Dendritic cell treated with granulocyte-macrophage colony-stimulating factor and Interleukin-4, amounts not matched to agents 40 ng/mL and 50 ng/mL, for 4 days (primary cell): ENCODE data around the gene AIDA.

Experiments used
- H3K27ac Mint-ChIP-seq: one replicate; pipeline ENCODE4 v1.8.0; 2022; ENCODE audit warnings: mild to moderate bottlenecking, mixed read lengths
- H3K27me3 Mint-ChIP-seq: one replicate; pipeline ENCODE4 v1.8.0; 2022; ENCODE audit warnings: mild to moderate bottlenecking, mixed read lengths
- H3K36me3 Mint-ChIP-seq: one replicate; pipeline ENCODE4 v1.8.0; 2022; ENCODE audit warnings: low read depth, mixed read lengths
- H3K4me1 Mint-ChIP-seq: one replicate; pipeline ENCODE4 v1.8.0; 2022; ENCODE audit warnings: low read depth, mixed read lengths
- H3K4me3 Mint-ChIP-seq: one replicate; pipeline ENCODE4 v1.8.0; 2022; ENCODE audit warnings: mild to moderate bottlenecking, moderate library complexity, mixed read lengths
- H3K9me3 Mint-ChIP-seq: one replicate; pipeline ENCODE4 v1.8.0; 2022; ENCODE audit warnings: mixed read lengths
- intact Hi-C: fragments of 100-400 bp; cut with micrococcal nuclease; formaldehyde crosslinking; loops from one replicate; pipeline ENCODE4 v1.15.0; 2022

AIDA gene

DNA sequence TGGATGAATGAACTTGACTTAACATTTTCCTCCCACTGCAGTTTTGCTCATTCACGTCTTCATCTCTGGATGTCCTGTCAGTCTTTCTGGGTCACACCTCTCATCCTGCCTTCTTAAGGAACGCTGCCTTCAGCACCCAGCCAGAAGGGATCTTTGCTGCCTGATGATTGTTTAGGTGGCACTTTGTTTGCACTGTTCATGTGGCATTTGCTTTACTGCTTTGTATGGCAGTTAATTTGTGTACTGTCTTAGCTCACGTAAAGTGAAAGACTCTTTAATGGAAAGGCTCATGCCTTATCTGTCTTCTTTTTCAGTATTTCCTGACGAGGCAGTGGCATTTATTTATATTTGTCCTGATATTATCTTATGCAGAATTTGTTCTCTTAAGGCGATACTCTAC lies 89.5 kb downstream of the AIDA start:
- peaks cover 59% of the 10 kb centered on the region for H3K36me3 Mint-ChIP-seq
- intact Hi-C loops, result no loop called here

DNA sequence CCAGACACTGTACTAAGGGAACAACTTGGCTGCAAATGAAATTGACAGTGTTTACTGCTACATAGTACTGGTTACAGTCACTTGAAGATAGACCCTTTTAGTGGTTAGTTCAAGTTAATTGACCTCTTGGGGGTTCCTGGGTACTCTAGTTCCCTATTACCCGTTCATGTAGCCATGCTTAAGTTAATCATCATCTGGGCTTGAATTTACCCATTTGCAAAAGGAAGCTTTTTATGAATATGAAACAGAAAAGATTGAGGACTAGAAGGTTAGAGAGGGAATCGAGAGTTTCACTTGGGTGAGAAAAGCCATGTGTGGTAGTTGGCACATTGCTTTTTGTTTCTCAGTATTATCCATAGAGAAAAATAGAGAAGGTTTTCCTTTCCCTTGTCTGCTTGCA lies 91.7 kb downstream of the AIDA start:
- Mint-ChIP-seq H3K9me3 (no peaks in the 10 kb centered on the region), H3K27me3 (peaks cover 9% of the 10 kb centered on the region), H3K27ac (no peak overlapping the region), H3K4me1 (peaks cover 22% of the 10 kb centered on the region), H3K4me3 (no peak overlapping the region), H3K36me3 (peaks cover 37% of the 10 kb centered on the region)
- intact Hi-C loops, result loop anchor here (1.0 kb wide), 1 partner anchor 155 kb away; no protein-coding TSS in a partner anchor

More for the DNA sequence above, 89.5 kb downstream of the AIDA start:
- Mint-ChIP-seq H3K4me1 (peaks cover 15% of the 10 kb centered on the region), H3K4me3 (no peak overlapping the region), H3K27ac (no peak overlapping the region), H3K27me3 (peaks cover 2% of the 10 kb centered on the region), H3K9me3 (no peaks in the 10 kb centered on the region)

DNA sequence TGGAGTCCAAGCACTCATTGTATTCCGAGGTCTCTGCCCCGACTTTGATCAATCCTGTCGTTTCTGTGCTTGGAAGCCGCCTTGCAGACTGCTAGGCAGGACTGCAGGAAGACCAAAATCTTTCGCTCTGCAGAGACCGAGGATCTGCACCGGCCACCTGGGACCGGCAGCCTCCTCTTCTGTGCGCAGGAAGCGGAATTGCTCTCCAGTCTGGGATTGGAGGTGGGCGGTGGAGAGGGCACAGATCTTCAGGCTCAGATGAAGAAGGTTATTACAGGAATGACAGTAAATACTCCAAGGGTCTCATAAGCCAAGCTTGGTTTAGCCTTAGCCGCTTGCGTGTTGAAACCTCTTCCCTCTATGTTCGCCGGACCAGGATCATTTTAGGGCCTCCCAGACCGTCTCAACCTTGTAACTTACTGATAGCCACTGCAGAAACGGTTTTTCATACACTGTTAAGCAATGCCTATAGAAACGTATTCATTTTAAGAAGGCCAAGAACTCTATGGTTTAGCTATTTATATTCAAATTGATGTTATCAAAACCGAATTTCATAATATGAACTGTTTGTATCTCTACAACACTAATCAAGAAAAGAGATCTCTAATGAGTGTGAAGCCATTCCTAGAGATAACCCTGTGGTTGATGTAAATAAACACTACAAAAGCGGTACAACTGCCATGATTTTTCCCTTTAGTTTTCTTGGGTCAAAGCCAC lies 93.3 kb downstream of the AIDA start:
- Mint-ChIP-seq H3K4me3 (peak overlapping the region; percentile 86), H3K4me1 (peaks cover 22% of the 10 kb centered on the region), H3K9me3 (no peaks in the 10 kb centered on the region), H3K27ac (peak overlapping the region; percentile 76), H3K27me3 (peaks cover 13% of the 10 kb centered on the region), H3K36me3 (peaks cover 35% of the 10 kb centered on the region)
- intact Hi-C loops, result no loop called here
